ENCODE data around the gene TM6SF1. TPM values are rescaled to one million over a fixed set of nuclear protein-coding genes. Genes with fewer than 3 reads are reported as not detected.

Gene TM6SF1
- total RNA-seq, 2 donors from 2014 or later: 9.1 to 11.0 TPM

DNA sequence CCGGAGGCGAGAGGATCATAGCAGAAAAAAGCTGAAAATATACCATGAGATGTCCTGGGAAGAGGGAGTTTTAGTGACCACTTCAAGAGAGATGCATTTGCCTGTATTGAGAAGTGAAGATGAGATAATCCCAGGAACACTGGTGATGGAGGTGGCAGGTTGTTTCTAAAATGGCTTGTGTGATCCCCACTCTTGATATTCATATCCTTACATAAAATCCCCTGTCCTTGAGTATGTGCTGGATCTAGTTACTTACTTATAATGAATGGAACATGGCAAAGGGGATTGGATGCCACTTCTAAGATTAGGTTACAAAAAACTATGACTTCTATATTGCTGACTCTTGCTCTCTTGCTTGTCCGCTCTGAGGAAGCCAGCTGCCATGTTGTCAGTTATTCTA lies 78.1 kb downstream of the TM6SF1 start:
- DNase-seq (ENCODE audit: low spot score) (no peak), ATAC-seq (ENCODE audit: insufficient number of reproducible peaks, low FRiP score, low read depth) (no peak)
- H3K27me3 ChIP-seq (replicated peaks; ENCODE audit: insufficient read depth): no peaks in the 10 kb centered on the region
- H3K36me3 ChIP-seq: no peaks in the 10 kb centered on the region
- TF ChIP-seq, protein P1, sequence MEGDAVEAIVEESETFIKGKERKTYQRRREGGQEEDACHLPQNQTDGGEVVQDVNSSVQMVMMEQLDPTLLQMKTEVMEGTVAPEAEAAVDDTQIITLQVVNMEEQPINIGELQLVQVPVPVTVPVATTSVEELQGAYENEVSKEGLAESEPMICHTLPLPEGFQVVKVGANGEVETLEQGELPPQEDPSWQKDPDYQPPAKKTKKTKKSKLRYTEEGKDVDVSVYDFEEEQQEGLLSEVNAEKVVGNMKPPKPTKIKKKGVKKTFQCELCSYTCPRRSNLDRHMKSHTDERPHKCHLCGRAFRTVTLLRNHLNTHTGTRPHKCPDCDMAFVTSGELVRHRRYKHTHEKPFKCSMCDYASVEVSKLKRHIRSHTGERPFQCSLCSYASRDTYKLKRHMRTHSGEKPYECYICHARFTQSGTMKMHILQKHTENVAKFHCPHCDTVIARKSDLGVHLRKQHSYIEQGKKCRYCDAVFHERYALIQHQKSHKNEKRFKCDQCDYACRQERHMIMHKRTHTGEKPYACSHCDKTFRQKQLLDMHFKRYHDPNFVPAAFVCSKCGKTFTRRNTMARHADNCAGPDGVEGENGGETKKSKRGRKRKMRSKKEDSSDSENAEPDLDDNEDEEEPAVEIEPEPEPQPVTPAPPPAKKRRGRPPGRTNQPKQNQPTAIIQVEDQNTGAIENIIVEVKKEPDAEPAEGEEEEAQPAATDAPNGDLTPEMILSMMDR (IDR thresholded peaks at IDR 0.05): no peak
- no peak overlapping the region for H3K4me3 ChIP-seq
- H3K27ac ChIP-seq: no peak overlapping the region
- no peaks in the 10 kb centered on the region for H3K9me3 ChIP-seq
- no peaks in the 10 kb centered on the region for H3K4me1 ChIP-seq (ENCODE audit: control insufficient read depth in 1 of 2, low read depth in 2 of 2)

Other genes starting within 250 kb of the TM6SF1 start
- gene HOMER2, start 154.9 kb upstream of the TM6SF1 start, total RNA-seq: 1 to 10 TPM; 1.8 to 4.9 TPM
- 10 to 100 TPM; 15.1 to 15.6 TPM for gene RAMAC, start 121.4 kb upstream of the TM6SF1 start, total RNA-seq
- gene C15orf40, start 96.0 kb upstream of the TM6SF1 start, total RNA-seq: 10 to 100 TPM; 10.2 to 16.7 TPM
- 10 to 100 TPM; 62.3 to 73.4 TPM for gene BTBD1, start 40.4 kb upstream of the TM6SF1 start, total RNA-seq
- gene HDGFL3, start 100.2 kb downstream of the TM6SF1 start, total RNA-seq: 100 to 1,000 TPM in 1 of 2 donors, 10 to 100 TPM in 1; 19.6 to 118 TPM
- gene BNC1, start 177.0 kb downstream of the TM6SF1 start, total RNA-seq: 1 to 10 TPM in 1 of 2 donors, under 1 TPM in 1; 0.49 to 1.2 TPM

Measured in thoracic aorta (tissue), 2 donors.